SK-N-SH (cell line): ENCODE data around the gene TTC39A. TPM values are rescaled to one million over a fixed set of nuclear protein-coding genes. Genes with fewer than 3 reads are reported as not detected.

Experiments
- CTCF ChIA-PET: fragments of 300-600, 350-600 bp; formaldehyde crosslinking; extraction: SDS; loops from one replicate; lab custom pipeline; 2021; lab: Yijun Ruan, JAX
- POLR2A ChIA-PET: fragments of 350-600 bp; sonication (Branson Sonifier 250); formaldehyde crosslinking; extraction: SDS; loops from one replicate; lab custom pipeline; 2020; ENCODE audit warnings: antibody characterized with exemption, inconsistent platforms; lab: Yijun Ruan, JAX
- DNase-seq: peaks from one replicate; pipeline ENCODE4 v3.0.0; 2012
- H2AFZ ChIP-seq: fragments of 200-600 bp; sonication (generic); 2 replicates; pipeline ENCODE4 v1.8.1; 2016; ENCODE audit warnings: antibody characterized with exemption, mild to moderate bottlenecking, low read depth
- H3F3A ChIP-seq: fragments of 200-600 bp; sonication (generic); replicated peaks from 2 replicates; pipeline ENCODE3; 2016; ENCODE audit warnings: antibody characterized with exemption, mild to moderate bottlenecking; ENCODE audit not compliant: insufficient read depth
- H3K27ac ChIP-seq, 2 experiments: fragments of 200-500 bp in 1 of 2; fragments of 200-600 bp in 1 of 2; sonication (Bioruptor generic) in 1 of 2; sonication (generic), shearing (Covaris generic) in 1 of 2; 2 replicates each; pipeline versions ENCODE4 v1.5.1 to v1.6.1; 2014 to 2016; ENCODE audit warnings: low read depth in 2 of 2, inconsistent platforms in 1 of 2, low read length in 1 of 2, mild to moderate bottlenecking in 1 of 2, mixed read lengths in 1 of 2
- H3K27me3 ChIP-seq: fragments of 200-600 bp; sonication (generic), shearing (Covaris generic); 2 replicates; pipeline ENCODE4 v1.6.1; 2016; ENCODE audit warnings: mixed run types; ENCODE audit not compliant: insufficient read depth
- H3K36me3 ChIP-seq, 2 experiments: fragments of 200-500 bp in 1 of 2; fragments of 200-600 bp in 1 of 2; sonication (Bioruptor generic) in 1 of 2; sonication (generic) in 1 of 2; replicated peaks in 1 of 2; 2 replicates each; pipeline versions ENCODE3 to v1.5.1; 2014 to 2016; ENCODE audit warnings: low read length in 1 of 2, mild to moderate bottlenecking in 1 of 2; ENCODE audit not compliant: insufficient read depth in 2 of 2, control insufficient read depth in 1 of 2
- H3K4me1 ChIP-seq, 2 experiments: fragments of 200-500 bp in 1 of 2; fragments of 200-600 bp in 1 of 2; sonication (Bioruptor generic) in 1 of 2; sonication (generic), shearing (Covaris generic) in 1 of 2; 2 replicates each; pipeline versions ENCODE4 v1.5.1 to v1.6.1; 2014 to 2016; ENCODE audit warnings: low read depth in 1 of 2, low read length in 1 of 2, mixed run types in 1 of 2; ENCODE audit not compliant: insufficient read depth in 2 of 2, control insufficient read depth in 1 of 2
- H3K4me2 ChIP-seq: fragments of 200-600 bp; sonication (generic), shearing (Covaris generic); 2 replicates; pipeline ENCODE4 v1.6.1; 2017; ENCODE audit warnings: mixed run types
- H3K4me3 ChIP-seq, 2 experiments: fragments of 200-500 bp in 1 of 2; fragments of 200-600 bp in 1 of 2; sonication (Bioruptor generic) in 1 of 2; sonication (generic), shearing (Covaris generic) in 1 of 2; 2 replicates each; pipeline versions ENCODE4 v1.5.1 to v1.8.1; 2014 to 2016; ENCODE audit warnings: low read depth in 2 of 2, inconsistent platforms in 1 of 2, low read length in 1 of 2, mild to moderate bottlenecking in 1 of 2, mixed read lengths in 1 of 2, moderate library complexity in 1 of 2
- H3K79me2 ChIP-seq: fragments of 200-600 bp; sonication (generic); 2 replicates; pipeline ENCODE4 v1.8.1; 2017; ENCODE audit warnings: mild to moderate bottlenecking; ENCODE audit not compliant: insufficient read depth
- H3K9ac ChIP-seq: fragments of 200-600 bp; sonication (generic); 2 replicates; pipeline ENCODE4 v1.6.1; 2017; ENCODE audit warnings: mixed run types
- H3K9me2 ChIP-seq: fragments of 200-600 bp; sonication (generic); 2 replicates; pipeline ENCODE4 v1.6.1; 2017; ENCODE audit warnings: mixed run types
- H3K9me3 ChIP-seq: fragments of 200-600 bp; sonication (generic); 2 replicates; pipeline ENCODE4 v1.6.1; 2017; ENCODE audit warnings: mixed run types, mild to moderate bottlenecking, moderate library complexity
- H4K20me1 ChIP-seq: fragments of 200-600 bp; sonication (generic); 2 replicates; pipeline ENCODE4 v1.6.1; 2017; ENCODE audit warnings: mild to moderate bottlenecking, mixed run types; ENCODE audit not compliant: insufficient read depth
- CHD2 ChIP-seq: fragments of 150-350 bp; IDR thresholded peaks from 2 replicates; pipeline ENCODE4 v1.6.1; 2018; ENCODE audit warnings: low read length; ENCODE audit not compliant: partially characterized antibody
- ELF1 ChIP-seq: IDR thresholded peaks from 2 replicates; pipeline ENCODE4 v1.4.0; 2012
- EP300 ChIP-seq, 2 experiments: IDR thresholded peaks; 2 replicates each; pipeline versions ENCODE4 v1.4.0 to v1.6.1; 2012; ENCODE audit warnings: borderline replicate concordance in 1 of 2, low read depth in 1 of 2, low read length in 1 of 2
- EZH2phosphoT487 ChIP-seq: fragments of 200-600 bp; sonication (generic); IDR thresholded peaks from 2 replicates; pipeline ENCODE4 v1.6.1; 2017; ENCODE audit warnings: low read depth, mixed run types, mild to moderate bottlenecking, antibody characterized with exemption, moderate library complexity, borderline replicate concordance
- FOSL2 ChIP-seq: IDR thresholded peaks from 2 replicates; pipeline ENCODE4 v1.4.0; 2012; ENCODE audit warnings: low read depth, mild to moderate bottlenecking, moderate library complexity, borderline replicate concordance
- FOXJ3 ChIP-seq: sonication (generic); formaldehyde crosslinking; IDR thresholded peaks from 2 replicates; pipeline ENCODE4 v1.5.1; 2020; ENCODE audit warnings: mild to moderate bottlenecking, missing genetic modification reagents
- GABPA ChIP-seq: IDR thresholded peaks from 2 replicates; pipeline ENCODE4 v1.4.0; 2012; ENCODE audit warnings: low read depth, mild to moderate bottlenecking
- GATA2 ChIP-seq: sonication (generic); formaldehyde crosslinking; IDR thresholded peaks from 2 replicates; pipeline ENCODE4 v1.5.0; 2020; ENCODE audit warnings: mild to moderate bottlenecking, missing genetic modification reagents
- JUND ChIP-seq: IDR thresholded peaks from 2 replicates; pipeline ENCODE4 v1.4.0; 2012
- MXI1 ChIP-seq: IDR thresholded peaks from 2 replicates; pipeline ENCODE4 v1.6.1; 2012; ENCODE audit warnings: mild to moderate bottlenecking, low read depth, low read length, improper control_type of control experiment
- NFIC ChIP-seq: IDR thresholded peaks from 2 replicates; pipeline ENCODE4 v1.4.0; 2012; ENCODE audit warnings: borderline replicate concordance
- POLR2AphosphoS5 ChIP-seq: IDR thresholded peaks from 2 replicates; pipeline ENCODE4 v1.6.1; 2012; ENCODE audit warnings: low read depth, low read length
- SIN3A ChIP-seq: IDR thresholded peaks from 2 replicates; pipeline ENCODE4 v1.6.1; 2012; ENCODE audit warnings: low read depth, mild to moderate bottlenecking, low read length, moderate library complexity, borderline replicate concordance
- SMC3 ChIP-seq: IDR thresholded peaks from 2 replicates; pipeline ENCODE4 v1.6.1; 2012; ENCODE audit warnings: low read depth, low read length, improper control_type of control experiment
- TCF12 ChIP-seq: IDR thresholded peaks from 2 replicates; pipeline ENCODE4 v1.4.0; 2012
- YY1 ChIP-seq: IDR thresholded peaks from 2 replicates; pipeline ENCODE4 v1.4.0; 2012; ENCODE audit warnings: low read depth, mild to moderate bottlenecking
- WGBS: methylation state at CpG from one replicate; pipeline ENCODE4 v1.1.6; 2017; ENCODE audit warnings: low lambda C conversion rate; 5-methylcytosine and 5-hydroxymethylcytosine counted together
- polyA plus RNA-seq, 3 experiments: library from polyadenylated mRNA; depleted of rRNA; stranded (reverse); fragments of >200 nt; gene quantifications; 2 replicates each; pipeline ENCODE4 v1.2.3, GENCODE V29; 2012
- TF ChIP-seq, protein P1 (sequence below): IDR thresholded peaks from 2 replicates; pipeline ENCODE4 v1.6.1; 2012; ENCODE audit warnings: mild to moderate bottlenecking, low read depth, low read length, moderate library complexity
- TF ChIP-seq, protein P2 (sequence below): fragments of 200-600 bp; sonication (generic); IDR thresholded peaks from 2 replicates; pipeline ENCODE4 v1.6.1; 2017; ENCODE audit warnings: antibody characterized with exemption, mild to moderate bottlenecking, moderate library complexity
- TF ChIP-seq, protein P3 (sequence below): fragments of 150-350 bp; IDR thresholded peaks from 2 replicates; pipeline ENCODE4 v1.6.1; 2017; ENCODE audit warnings: antibody characterized with exemption, low read length, low read depth, borderline replicate concordance

The TTC39A gene
- polyA plus RNA-seq, 1 of the 3 experiments (the other 2 are of a cell fraction), result 0.97 TPM

DNA sequence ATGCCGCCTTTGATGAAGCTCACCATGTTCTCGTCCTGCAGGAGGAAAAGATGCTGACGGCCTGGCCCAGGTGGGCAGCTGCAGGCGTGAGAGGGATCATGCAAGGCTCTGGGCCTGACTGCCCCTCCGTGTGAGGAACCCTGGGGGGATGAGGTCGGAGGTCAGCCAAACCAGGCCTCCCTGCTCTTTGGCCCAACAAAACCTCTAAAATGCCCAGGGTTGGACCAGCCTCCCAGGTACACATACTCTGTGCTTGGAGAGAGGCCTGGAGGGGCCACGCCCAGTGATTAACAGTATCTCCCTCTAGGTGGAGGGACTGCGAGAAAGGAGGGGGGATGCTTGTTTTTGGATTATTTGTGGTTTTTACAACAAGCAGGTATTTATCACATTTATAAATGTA is 21.1 kb downstream of the TTC39A start:
- H3K79me2 ChIP-seq, result no peaks in the 10 kb centered on the region
- WGBS, result 86% methylated on average over 6 of the region's 8 CpGs
- no peak for DNase-seq
- no peaks in the 10 kb centered on the region for H3K36me3 ChIP-seq
- no peaks in the 10 kb centered on the region for H4K20me1 ChIP-seq
- H3K9me2 ChIP-seq, result no peaks in the 10 kb centered on the region
- H3K4me2 ChIP-seq, result no peak overlapping the region
- H3K9ac ChIP-seq, result no peak overlapping the region
- no peak overlapping the region for H3K27ac ChIP-seq
- no peak overlapping the region for H2AFZ ChIP-seq
- ChIA-PET POLR2A (no interaction called here), CTCF (interaction anchor here (1.2 kb wide), 1 partner anchor 12 kb away, joined by 7 read pairs; no protein-coding TSS in a partner anchor)
- H3K27me3 ChIP-seq, result no peaks in the 10 kb centered on the region
- H3K4me3 ChIP-seq, result no peak overlapping the region
- peaks cover 3 to 6% of the 10 kb centered on the region in 2 experiments; a peak in 3 of 4 replicates for H3K4me1 ChIP-seq
- TF ChIP-seq FOSL2, result no peak
- TF ChIP-seq, protein P1, sequence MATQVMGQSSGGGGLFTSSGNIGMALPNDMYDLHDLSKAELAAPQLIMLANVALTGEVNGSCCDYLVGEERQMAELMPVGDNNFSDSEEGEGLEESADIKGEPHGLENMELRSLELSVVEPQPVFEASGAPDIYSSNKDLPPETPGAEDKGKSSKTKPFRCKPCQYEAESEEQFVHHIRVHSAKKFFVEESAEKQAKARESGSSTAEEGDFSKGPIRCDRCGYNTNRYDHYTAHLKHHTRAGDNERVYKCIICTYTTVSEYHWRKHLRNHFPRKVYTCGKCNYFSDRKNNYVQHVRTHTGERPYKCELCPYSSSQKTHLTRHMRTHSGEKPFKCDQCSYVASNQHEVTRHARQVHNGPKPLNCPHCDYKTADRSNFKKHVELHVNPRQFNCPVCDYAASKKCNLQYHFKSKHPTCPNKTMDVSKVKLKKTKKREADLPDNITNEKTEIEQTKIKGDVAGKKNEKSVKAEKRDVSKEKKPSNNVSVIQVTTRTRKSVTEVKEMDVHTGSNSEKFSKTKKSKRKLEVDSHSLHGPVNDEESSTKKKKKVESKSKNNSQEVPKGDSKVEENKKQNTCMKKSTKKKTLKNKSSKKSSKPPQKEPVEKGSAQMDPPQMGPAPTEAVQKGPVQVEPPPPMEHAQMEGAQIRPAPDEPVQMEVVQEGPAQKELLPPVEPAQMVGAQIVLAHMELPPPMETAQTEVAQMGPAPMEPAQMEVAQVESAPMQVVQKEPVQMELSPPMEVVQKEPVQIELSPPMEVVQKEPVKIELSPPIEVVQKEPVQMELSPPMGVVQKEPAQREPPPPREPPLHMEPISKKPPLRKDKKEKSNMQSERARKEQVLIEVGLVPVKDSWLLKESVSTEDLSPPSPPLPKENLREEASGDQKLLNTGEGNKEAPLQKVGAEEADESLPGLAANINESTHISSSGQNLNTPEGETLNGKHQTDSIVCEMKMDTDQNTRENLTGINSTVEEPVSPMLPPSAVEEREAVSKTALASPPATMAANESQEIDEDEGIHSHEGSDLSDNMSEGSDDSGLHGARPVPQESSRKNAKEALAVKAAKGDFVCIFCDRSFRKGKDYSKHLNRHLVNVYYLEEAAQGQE, result no peak
- no peak for TF ChIP-seq YY1
- no peak for TF ChIP-seq GABPA
- TF ChIP-seq FOXJ3 (CRISPR knock-in tag), result no peak
- no peaks in the 10 kb centered on the region for H3K9me3 ChIP-seq
- no peaks in the 10 kb centered on the region for H3F3A ChIP-seq

DNA sequence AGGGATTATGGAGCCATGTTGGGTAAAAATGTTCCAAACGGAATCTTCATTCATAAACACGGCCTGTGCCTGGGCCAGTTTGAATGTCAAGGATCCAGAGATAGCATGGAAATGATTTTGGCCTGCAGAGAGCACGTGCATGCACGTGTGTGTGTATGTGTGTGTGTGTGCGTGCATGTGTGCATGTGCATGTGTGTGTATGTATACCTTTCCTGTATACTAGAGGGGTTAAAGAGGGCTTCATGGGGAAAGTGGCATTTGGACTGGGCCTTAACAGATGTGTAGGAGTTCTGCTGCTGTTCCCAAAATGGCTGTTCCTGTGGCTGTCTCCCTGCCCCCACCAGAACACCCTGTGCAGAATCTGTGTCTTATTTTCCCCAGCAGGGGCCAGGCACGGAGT is 21.7 kb downstream of the TTC39A start:
- ChIA-PET CTCF (interaction anchor here (1.8 kb wide), 1 partner anchor 12 kb away, joined by 7 read pairs; no protein-coding TSS in a partner anchor), POLR2A (no interaction called here)
- Histone ChIP-seq H4K20me1 (no peaks in the 10 kb centered on the region), H3K4me1 (peaks cover 0 to 3% of the 10 kb centered on the region in 2 experiments; a peak in 1 of 4 replicates), H3K9me2 (no peaks in the 10 kb centered on the region), H3K36me3 (no peaks in the 10 kb centered on the region), H3K27ac (no peak overlapping the region), H2AFZ (no peak overlapping the region), H3K9me3 (no peaks in the 10 kb centered on the region), H3K4me2 (no peak overlapping the region), H3F3A (peaks cover 6% of the 10 kb centered on the region), H3K79me2 (no peaks in the 10 kb centered on the region), H3K4me3 (no peak overlapping the region), H3K27me3 (no peaks in the 10 kb centered on the region), H3K9ac (no peak overlapping the region)
- 83% methylated on average over 6 of the region's 6 CpGs for WGBS
- TF ChIP-seq SIN3A, result no peak
- TF ChIP-seq ELF1, result no peak
- TF ChIP-seq, protein P2, sequence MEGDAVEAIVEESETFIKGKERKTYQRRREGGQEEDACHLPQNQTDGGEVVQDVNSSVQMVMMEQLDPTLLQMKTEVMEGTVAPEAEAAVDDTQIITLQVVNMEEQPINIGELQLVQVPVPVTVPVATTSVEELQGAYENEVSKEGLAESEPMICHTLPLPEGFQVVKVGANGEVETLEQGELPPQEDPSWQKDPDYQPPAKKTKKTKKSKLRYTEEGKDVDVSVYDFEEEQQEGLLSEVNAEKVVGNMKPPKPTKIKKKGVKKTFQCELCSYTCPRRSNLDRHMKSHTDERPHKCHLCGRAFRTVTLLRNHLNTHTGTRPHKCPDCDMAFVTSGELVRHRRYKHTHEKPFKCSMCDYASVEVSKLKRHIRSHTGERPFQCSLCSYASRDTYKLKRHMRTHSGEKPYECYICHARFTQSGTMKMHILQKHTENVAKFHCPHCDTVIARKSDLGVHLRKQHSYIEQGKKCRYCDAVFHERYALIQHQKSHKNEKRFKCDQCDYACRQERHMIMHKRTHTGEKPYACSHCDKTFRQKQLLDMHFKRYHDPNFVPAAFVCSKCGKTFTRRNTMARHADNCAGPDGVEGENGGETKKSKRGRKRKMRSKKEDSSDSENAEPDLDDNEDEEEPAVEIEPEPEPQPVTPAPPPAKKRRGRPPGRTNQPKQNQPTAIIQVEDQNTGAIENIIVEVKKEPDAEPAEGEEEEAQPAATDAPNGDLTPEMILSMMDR, result no peak
- TF ChIP-seq EZH2phosphoT487, result no peak
- TF ChIP-seq SMC3, result no peak
- no peak for TF ChIP-seq NFIC
- no peak for TF ChIP-seq FOSL2
- TF ChIP-seq FOXJ3 (CRISPR knock-in tag), result no peak
- TF ChIP-seq GATA2 (CRISPR knock-in tag), result no peak
- TF ChIP-seq JUND, result no peak
- TF ChIP-seq, protein P3, sequence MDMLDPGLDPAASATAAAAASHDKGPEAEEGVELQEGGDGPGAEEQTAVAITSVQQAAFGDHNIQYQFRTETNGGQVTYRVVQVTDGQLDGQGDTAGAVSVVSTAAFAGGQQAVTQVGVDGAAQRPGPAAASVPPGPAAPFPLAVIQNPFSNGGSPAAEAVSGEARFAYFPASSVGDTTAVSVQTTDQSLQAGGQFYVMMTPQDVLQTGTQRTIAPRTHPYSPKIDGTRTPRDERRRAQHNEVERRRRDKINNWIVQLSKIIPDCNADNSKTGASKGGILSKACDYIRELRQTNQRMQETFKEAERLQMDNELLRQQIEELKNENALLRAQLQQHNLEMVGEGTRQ, result no peak
- no peak for TF ChIP-seq POLR2AphosphoS5
- TF ChIP-seq TCF12, result no peak
- TF ChIP-seq EP300 (IDR thresholded peaks at IDR 0.05; ENCODE audit: borderline replicate concordance in 1 of 2, low read depth in 1 of 2, low read length in 1 of 2), result no peak
- no peak for TF ChIP-seq MXI1
- TF ChIP-seq YY1, result no peak
- no peak for TF ChIP-seq GABPA
- TF ChIP-seq CHD2, result no peak
- no peak for DNase-seq
